Ureter (tissue), 1 donor: ENCODE data around the gene OR52E2. TPM values are rescaled to one million over a fixed set of nuclear protein-coding genes. Genes with fewer than 3 reads are reported as not detected.
"Not testable (repeated sequence)": the region's sequence is repeated elsewhere in the genome, so short reads cannot be mapped to it uniquely, and the experiment has no call there.

Experiments
- DNase-seq: peaks from one replicate; pipeline ENCODE4 v3.0.0-alpha.2; 2020; ENCODE audit warnings: low spot score
- total RNA-seq: library from RNA; stranded (reverse); gene quantifications from one replicate; pipeline ENCODE4 v1.2.4, GENCODE V29; 2023
- donor health status: DM: yes; HTN: yes; CAD: no.

OR52E2 gene
- not detected for total RNA-seq

DNA sequence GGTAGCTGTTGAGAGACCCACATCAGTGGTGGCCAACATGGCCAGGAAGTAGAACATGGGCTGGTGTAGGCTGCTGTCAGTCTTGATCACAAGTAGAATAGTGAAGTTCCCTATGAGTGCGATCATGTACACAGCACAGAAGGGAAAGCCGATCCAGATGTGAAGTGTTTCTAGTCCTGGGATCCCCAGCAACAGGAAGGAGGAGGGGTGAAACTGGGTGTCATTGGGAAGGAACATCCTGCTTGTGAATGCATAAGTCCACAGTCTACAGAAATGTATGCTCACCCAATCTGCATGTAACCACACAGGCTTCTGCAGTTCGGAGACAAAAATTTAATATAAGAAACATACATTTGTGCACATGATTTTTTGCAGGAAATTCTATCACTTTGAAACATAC lies at the start of gene OR52E2:
Gene OR52E2 (minus strand): TSS at position 237 of the 400 bp plus-strand sequence. CDS start 0 bp downstream, at position 237.
- DNase-seq: no peak

DNA sequence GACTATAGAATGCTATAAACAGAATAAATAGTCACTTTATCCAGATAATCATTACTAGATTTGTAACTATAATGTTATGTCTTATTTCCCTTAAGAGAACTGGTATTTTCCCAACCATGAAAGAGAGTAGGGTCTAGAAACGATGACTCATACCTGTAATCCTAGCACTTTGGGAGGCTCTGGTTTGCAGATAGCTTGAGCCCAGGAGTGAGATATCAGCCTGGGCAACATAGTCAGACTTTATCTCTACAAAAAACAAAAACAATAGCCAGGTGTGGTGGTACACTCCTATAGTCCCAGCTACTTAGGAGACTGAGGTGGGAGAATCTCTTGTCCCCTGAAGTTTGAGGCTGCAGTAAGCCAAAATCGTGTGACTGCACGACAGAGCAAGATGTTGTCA lies 47.9 kb upstream of the OR52E2 start:
- no peak for DNase-seq

DNA sequence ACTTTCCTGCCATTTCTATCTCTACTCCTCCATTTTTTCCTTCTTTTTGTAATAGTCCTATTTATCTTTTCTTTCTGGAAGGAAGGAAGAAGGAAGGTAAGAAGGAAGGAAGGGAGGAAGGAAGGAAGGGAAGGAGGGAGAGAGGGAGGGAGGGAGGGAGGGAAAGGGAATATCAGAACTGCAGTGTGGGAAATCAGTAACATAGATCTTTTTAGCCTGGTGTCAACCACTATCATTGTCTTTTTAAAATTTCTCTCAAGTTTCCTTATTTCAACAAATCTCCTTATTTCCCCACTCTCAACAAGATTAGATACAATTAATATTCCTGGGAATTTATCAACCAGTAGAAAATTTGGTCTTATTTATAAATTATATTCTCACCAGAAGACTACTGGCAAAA lies 43.6 kb upstream of the OR52E2 start:
- DNase-seq: no peak

DNA sequence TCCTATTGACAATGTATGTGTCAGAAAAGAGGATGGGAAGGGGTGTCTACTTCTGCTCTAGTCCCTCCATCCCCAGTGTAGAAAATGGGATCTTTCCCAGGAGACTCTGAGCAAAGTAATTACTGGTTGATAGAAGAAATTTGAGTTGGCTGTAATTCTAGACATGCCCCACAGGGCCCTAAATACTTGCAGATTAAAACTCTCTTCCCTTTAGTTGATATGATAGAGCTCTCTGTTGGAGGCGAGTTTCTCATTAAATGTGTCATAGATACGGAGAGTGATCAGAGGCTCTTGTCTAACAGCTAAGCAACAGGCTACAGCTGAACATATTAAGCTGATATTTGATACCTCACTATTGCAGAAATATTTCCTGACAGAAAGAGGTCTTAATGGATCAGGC lies 42.8 kb upstream of the OR52E2 start:
- DNase-seq: no peak

DNA sequence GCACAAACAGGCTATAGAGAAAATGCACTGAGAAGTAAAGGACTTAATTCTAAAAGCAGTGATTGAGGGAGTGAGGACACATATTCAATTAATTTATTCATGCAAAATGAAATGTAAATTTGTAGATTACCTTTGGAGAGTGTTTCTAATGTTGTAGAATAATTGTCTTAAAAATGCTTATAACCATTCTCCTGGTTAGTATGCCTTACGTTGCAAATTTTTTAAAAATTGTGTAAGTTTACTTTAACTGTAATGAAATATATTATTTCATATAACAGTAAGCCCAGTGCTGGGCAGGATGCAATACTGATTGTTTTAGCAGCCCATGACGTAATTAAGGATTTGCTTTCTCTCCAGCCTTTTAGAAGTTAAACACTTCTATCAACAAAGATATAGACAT lies 36.6 kb upstream of the OR52E2 start:
- DNase-seq: no peak

DNA sequence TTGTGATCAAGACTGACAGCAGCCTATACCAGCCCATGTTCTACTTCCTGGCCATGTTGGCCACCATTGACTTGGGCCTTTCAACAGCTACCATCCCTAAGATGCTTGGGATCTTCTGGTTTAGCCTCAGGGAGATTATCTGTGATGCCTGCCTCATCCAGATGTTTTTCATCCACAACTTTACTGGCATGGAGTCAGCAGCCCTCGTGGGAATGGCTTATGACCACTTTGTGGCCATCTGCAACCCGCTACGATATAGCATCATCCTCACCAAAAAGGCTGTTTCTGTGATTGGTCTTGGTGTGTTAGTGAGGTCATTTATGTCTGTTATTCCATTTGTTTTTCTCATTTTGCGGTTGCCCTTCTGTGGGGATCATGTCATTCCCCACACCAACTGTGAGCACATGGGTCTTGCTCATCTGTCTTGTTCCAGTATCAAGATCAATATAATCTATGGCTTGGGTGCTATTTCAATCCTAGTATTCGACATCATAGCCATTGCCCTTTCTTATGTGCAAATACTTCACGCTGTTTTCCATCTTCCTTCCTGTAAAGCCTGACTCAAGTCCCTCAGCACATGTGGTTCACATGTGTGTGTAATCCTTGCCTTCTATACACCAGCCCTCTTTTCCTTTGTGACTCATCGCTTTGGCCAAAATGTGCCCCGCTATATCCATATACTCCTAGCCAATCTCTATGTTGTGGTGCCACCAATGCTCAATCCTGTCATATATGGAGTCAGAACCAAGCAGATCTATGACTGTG lies 33.6 kb upstream of the OR52E2 start:
- no peak for DNase-seq

DNA sequence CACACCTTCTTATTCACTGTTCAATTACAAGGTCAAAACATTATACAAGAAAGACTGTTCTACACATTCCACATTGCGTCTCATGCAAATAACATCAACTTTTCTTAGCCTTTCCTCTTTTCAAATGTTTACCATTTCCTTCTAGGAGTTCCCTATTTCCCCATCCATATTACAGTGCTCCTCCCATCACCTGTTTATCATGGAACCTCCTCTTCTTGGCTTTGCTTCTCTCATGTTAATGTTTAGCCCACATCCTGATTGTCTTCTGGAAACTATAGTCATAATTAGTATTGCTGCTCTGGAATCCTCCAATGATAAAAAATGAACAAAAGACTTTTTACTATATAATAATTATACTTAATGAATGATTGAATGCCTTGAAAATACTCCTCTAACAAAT lies 31.2 kb upstream of the OR52E2 start:
- no peak for DNase-seq

DNA sequence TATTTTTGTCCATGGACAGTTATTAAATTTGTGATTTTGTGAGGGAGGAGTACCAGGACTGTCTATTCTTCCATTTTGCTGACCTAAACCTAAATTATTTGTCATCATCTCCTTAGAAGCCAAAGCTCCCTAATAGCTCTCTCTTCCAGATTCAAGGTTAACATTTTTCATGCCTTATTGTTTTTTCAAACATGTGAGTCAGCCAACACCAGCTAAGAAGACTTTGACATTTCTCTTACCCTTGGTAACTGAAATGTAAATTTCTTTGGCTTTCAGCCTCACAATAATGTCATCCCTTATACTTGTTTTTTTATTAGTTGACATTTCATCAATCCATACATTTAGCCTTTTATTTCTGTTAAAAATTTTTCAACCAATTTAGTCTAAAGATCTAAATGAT lies 29.1 kb upstream of the OR52E2 start:
- no peak for DNase-seq

DNA sequence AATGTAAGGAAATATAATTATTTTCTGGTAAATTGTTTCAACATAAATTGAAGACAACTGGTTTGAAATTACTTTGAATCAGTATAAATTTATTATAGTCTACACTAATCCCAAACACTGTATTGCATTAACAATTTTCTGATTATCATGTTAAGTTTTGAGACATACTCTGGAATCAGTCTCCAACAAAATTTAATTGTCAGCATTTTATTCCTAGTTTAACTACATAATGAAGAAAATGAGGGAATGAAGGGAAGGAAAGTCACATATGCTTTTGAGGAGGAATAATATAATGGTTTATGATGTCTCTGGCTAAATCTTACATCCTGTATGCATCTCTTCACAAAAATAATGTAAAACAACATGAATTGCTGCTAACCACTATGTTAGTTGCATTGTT lies 24.2 kb upstream of the OR52E2 start:
- no peak for DNase-seq

DNA sequence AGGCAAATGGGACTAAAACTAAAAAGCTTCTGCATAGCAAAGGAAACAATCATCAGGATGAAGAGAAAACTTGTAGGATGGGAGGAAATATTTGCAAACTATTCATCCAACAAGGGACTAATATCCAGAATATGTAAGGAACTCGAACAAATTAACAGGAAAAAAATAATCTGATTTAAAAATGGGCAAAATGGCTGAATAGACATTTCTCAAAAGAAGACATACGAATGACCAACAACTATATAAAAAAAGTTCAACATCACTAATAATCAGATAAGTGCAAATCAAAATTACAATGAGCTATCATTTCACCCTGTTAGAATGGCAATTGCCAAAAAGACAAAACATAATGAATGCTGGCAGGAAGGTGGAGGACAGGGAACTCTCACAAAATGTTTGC lies 22.0 kb upstream of the OR52E2 start:
- no peak for DNase-seq

DNA sequence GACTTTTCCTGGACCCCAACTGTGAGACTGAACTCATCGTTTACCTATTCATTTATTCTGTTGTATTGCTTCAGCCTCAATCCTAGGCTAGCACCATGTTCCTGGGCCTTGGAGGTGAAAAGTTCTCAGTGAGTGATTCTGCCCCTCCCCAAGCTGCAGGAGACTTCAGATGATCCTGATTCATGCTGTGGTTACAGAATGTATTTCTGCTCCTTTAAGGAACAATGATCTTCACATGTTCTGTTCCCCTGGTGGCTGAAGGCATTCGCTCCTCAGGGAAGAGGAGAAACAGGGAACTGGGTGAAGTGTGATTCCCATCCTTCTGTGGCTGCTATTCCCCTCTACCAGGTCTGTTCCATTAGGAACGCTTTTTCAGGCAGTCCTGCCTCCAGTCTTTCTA lies 12.4 kb upstream of the OR52E2 start:
- no peak for DNase-seq

DNA sequence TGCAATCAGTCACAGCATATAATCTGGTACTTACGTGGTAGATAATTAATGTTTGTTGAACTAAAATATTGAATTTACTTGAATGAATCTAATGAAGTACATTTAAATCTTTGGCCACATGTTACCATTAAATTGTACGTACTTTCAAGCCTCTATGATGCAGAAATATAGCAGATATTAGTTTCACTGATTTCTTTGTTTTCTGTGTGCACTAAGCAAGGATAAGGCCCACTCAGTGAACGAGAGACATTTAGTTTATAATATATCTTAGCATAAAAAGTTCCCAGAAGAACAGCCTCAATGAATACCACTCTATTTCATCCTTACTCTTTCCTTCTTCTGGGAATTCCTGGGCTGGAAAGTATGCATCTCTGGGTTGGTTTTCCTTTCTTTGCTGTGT lies 9.8 kb upstream of the OR52E2 start, which contains the start of gene OR52E1:
Gene OR52E1 (plus strand): TSS at position 301 of the 400 bp plus-strand sequence.
- DNase-seq: no peak

DNA sequence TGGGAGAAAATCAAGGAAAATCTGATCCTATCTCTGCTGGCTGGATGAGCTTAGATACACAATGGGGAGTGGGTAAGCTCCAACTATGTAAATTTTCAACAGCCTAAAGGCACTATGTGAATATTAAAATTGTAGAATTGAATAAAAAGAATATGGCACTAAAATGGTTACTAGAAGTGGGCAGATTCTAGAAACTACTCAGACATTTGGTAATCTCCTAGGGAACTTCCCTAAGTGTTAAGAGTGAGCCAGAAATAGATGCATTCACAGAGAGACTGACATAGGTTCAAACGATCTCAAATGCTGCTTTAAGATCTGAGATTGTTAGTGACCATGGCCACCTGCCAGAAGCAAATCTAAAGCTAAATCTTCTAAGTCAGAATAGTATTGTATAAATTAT lies 5.6 kb upstream of the OR52E2 start:
- DNase-seq: no peak

DNA sequence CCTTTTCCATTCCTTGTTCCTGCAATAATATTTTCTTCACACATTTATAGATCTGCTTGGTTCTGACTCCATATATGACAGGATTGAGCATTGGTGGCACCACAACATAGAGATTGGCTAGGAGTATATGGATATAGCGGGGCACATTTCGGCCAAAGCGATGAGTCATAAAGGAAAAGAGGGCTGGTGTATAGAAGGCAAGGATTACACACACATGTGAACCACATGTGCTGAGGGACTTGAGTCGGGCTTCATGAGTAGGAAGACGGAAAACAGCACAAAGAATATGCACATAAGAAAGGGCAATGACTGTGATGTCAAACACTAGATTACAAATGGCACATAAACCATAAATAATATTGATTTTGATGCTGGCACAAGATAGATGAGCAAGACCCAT lies 748 bp downstream of the OR52E2 start:
- DNase-seq: not testable (repeated sequence)

DNA sequence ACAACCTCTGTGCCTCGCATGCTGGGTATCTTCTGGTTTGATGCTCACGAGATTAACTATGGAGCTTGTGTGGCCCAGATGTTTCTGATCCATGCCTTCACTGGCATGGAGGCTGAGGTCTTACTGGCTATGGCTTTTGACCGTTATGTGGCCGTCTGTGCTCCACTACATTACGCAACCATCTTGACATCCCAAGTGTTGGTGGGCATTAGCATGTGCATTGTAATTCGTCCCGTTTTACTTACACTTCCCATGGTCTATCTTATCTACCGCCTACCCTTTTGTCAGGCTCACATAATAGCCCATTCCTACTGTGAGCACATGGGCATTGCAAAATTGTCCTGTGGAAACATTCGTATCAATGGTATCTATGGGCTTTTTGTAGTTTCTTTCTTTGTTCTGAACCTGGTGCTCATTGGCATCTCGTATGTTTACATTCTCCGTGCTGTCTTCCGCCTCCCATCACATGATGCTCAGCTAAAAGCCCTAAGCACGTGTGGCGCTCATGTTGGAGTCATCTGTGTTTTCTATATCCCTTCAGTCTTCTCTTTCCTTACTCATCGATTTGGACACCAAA lies 12.6 kb downstream of the OR52E2 start:
- DNase-seq: no peak

DNA sequence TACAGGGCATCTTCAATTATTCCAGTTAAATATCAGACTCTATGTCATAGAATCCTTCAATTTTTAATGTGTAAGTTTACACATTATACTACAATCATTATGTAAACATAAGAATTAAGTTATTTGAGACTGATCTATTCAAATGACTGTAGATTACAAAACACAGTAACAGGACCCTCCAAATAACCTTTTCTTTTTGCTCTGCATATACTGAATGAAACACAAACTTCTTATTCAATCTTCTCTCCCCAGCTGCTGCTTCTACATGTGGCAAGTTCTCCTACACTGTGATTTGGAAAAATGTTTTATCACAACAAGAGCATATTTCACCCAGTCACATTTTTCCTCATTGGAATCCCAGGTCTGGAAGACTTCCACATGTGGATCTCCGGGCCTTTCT lies 13.2 kb downstream of the OR52E2 start, which contains the start of gene OR52J3:
Gene OR52J3 (plus strand): TSS at position 301 of the 400 bp plus-strand sequence. CDS start 0 bp downstream, at position 301.
- DNase-seq: no peak

DNA sequence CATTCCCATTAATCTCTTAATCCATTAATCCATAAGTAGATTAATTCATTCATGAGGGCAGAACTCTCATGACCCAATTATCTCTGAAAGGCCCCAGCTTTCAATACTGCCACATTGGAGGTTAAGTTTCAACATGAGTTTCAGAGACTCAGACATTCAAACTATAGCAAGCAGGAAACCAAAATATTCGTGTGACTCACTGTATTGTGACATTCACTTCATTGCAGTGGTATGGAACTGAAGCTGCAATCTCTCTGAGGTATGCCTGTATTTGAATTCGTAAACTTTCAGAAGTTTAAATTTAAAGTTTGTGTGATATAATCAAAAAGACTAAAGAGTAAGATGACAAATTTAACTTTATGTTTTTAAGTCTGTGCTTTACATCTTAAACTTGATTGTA lies 16.0 kb downstream of the OR52E2 start:
- DNase-seq: no peak

DNA sequence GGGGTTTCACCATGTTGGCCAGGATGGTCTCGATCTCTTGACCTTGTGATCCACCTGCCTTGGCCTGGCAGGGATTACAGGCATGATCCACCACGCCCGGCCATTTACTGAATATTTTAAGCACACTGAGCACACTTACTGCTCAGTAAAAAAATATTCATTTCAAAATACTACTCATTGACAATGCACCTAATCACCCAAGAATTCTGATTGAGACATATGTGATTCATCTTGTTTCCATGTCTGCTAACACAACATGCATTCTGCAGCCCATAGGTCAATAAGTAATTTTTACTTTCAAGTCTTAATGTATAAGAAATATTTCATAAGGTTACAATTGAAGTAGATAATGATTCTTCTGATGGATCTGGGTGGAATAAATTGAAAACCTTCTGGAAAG lies 17.3 kb downstream of the OR52E2 start:
- DNase-seq: no peak

DNA sequence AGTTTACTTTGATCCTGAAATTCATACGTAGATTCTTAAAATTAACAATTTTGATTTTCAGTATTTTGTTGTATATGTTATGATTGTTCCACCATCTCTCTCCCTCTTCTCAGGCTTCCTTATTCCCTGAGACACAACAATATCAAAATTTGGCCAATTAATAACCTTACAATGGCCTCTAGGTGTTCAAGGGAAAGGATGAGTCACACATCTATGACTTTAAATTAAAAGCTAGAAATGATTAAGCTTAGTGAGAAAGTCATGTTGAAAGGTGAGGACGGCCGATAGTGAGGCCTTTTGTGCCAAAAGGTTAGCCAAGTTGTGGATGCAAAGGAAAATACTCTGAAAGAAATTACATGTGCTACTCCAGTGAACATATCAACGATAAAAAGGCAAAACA lies 18.6 kb downstream of the OR52E2 start:
- no peak for DNase-seq

DNA sequence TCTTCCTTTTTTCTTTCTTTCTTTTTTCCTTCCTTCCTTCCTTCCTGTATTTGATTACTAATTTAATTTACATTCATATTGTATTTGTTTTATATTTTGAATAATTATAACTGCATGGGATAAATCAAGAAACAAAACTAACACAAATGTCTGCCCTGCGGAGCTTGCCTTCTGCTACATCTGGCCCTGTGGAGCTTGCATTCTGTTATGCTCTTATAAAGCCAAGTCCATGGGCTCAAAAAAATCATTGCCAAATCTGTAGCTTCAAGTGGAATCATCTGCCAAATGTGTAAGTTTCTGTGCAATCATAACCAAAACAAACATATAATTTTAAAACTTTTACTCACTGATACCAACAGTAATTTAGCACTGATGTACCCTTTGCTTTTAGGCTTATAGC lies 21.1 kb downstream of the OR52E2 start:
- no peak for DNase-seq

DNA sequence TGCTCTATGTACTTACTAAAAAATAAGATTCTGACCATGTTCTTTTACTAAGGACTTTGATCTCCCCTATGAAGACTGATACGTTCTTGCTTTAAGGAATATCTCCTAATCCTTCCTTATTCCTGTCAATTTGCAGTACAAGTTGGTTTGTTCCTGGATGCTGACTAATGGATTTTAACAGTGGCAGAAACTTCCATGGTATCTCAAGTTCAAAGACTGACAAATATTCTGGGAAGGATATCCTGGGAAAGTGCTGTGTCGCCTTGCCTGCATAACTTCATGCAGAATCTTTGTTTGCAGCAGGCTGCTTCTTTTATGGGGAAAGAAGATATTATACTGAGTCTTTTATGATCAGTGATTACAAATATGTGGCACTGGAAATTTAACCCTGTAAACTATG lies 21.5 kb downstream of the OR52E2 start:
- DNase-seq: no peak

DNA sequence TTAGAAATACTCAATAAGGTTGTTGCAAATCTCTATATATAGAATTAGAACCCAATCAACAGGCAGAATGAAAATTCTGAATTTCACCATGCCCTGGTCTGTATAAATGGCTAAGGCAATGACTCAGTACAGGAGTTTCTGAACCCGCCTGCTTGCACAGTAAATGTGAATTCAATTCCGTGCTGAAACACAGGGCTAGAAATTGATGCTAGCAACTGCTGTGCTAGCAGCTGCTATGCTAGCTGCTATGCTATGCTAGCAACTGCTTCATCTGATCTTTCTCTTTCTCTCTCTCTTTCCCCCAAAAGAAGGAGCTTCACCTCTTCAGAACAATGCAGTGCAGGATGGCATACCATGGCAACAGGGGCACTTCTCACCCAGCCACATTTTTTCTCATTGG lies 22.8 kb downstream of the OR52E2 start:
- DNase-seq: no peak

DNA sequence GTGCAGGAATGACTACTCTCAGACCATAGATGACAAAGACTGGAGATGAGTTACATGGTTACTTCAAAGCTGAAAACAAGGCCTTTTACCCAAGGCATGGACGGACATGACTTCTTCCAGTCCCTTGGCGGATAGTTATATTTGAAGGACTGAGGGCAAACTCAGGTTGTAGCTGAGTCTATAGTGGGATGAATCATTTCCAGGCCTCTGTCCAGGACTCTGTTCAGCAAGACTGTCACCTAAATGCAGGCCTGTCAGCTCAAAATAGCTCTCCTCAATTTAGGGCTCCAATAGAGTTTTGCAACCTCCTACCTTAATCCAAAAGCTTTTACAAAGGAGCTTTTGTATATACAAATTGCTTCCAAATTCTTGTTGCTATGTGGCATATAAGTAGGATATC lies 37.4 kb downstream of the OR52E2 start:
- no peak for DNase-seq

DNA sequence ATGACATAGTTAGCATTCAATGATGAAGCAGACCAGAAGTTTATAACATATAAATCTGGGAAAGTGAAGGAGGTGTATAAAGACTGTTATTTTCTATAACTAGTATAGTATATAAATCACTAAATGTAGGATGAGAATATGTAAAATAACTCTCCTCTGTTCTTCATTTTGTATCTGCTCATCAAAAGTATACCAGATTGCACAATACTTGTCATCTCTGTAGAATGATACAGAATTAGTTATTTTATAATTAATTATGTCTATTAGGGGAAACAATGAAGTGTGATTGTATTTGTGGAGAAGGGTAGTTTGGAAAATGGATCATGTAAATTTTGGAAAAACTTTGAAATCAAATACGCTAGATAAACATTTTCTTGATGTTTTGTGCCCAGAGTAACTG lies 46.4 kb downstream of the OR52E2 start:
- DNase-seq: no peak
